ENCODE measurements around the gene PHLDB1.

- TF ChIP-seq CTCF (optimal IDR thresholded peaks at IDR 0.05 in 1 of 3, IDR thresholded peaks at IDR 0.05 in 1 of 3, conservative IDR thresholded peaks at IDR 0.05 in 1 of 3; ENCODE audit: extremely low read depth in 1 of 3, insufficient read depth in 2 of 3, low read length in 3 of 3) = no peak
- TF ChIP-seq EZH2 (IDR thresholded peaks at IDR 0.05; ENCODE audit: low read length) = no peak
These were observed 32.5 kb downstream of the PHLDB1 start for GRCh38 chr11:118639899-118640298.

Measured in keratinocyte (primary cell).